Smooth muscle cell (in vitro differentiated cells): ENCODE data around the gene USH1C. TPM values are rescaled to one million over a fixed set of nuclear protein-coding genes. Genes with fewer than 3 reads are reported as not detected.

Experiments
- DNase-seq: peaks from one replicate; lab custom pipeline; 2025; ENCODE audit not compliant: unreplicated experiment; lab: John Stamatoyannopoulos, UW
- H2AFZ ChIP-seq: fragments of 200-600 bp; sonication (generic); 2 replicates; pipeline ENCODE4 v1.6.0; 2016; ENCODE audit warnings: antibody characterized with exemption, low read depth, mild to moderate bottlenecking
- H3F3A ChIP-seq: fragments of 200-600 bp; sonication (generic); 2 replicates; pipeline ENCODE4 v1.6.0; 2017; ENCODE audit warnings: antibody characterized with exemption, low read depth
- H3K27ac ChIP-seq: fragments of 200-600 bp; sonication (generic); 2 replicates; pipeline ENCODE4 v1.5.1; 2016; ENCODE audit warnings: low read depth, mild to moderate bottlenecking
- H3K27me3 ChIP-seq: fragments of 200-600 bp; sonication (generic); 2 replicates; pipeline ENCODE4 v1.6.1; 2016; ENCODE audit warnings: low read depth, mild to moderate bottlenecking
- H3K36me3 ChIP-seq: fragments of 200-600 bp; sonication (generic); 2 replicates; pipeline ENCODE4 v1.5.1; 2016; ENCODE audit warnings: low read depth
- H3K4me1 ChIP-seq: fragments of 200-600 bp; sonication (generic); 2 replicates; pipeline ENCODE4 v1.5.1; 2016; ENCODE audit warnings: low read depth
- H3K4me2 ChIP-seq: fragments of 200-600 bp; sonication (generic); 2 replicates; pipeline ENCODE4 v1.6.0; 2016; ENCODE audit warnings: mild to moderate bottlenecking
- H3K4me3 ChIP-seq: fragments of 200-600 bp; sonication (generic); 2 replicates; pipeline ENCODE4 v1.5.1; 2016; ENCODE audit warnings: mild to moderate bottlenecking
- H3K79me2 ChIP-seq: fragments of 200-600 bp; sonication (generic); 2 replicates; pipeline ENCODE4 v1.6.0; 2016; ENCODE audit warnings: low read depth, mild to moderate bottlenecking
- H3K9ac ChIP-seq: fragments of 200-600 bp; sonication (generic); 2 replicates; pipeline ENCODE4 v1.6.0; 2016; ENCODE audit warnings: low read depth
- H3K9me3 ChIP-seq: fragments of 200-600 bp; sonication (generic); replicated peaks from 2 replicates; pipeline ENCODE4 v1.5.1; 2016; ENCODE audit warnings: low read depth
- H4K20me1 ChIP-seq: fragments of 200-600 bp; sonication (generic); 2 replicates; pipeline ENCODE4 v1.6.0; 2016; ENCODE audit warnings: low read depth
- WGBS: methylation state at CpG from one replicate; pipeline ENCODE4 v1.1.7; 2016; ENCODE audit warnings: low lambda C conversion rate; 5-methylcytosine and 5-hydroxymethylcytosine counted together
- polyA plus RNA-seq: library from polyadenylated mRNA; unstranded; fragments of >200 nt; fragmentation: Nextera tagmentation; extraction: Ambion mirVana; gene quantifications from 2 replicates; pipeline ENCODE4 v1.2.1, GENCODE V29; 2016
- total RNA-seq: library from RNA; depleted of rRNA; stranded (reverse); fragments of >200 nt; gene quantifications from 2 replicates; pipeline ENCODE4 v1.2.3, GENCODE V29; 2014
- TF ChIP-seq, protein P1 (sequence below): fragments of 200-600 bp; sonication (generic); IDR thresholded peaks from 2 replicates; pipeline ENCODE4 v1.5.1; 2017; ENCODE audit warnings: borderline replicate concordance, mild to moderate bottlenecking, antibody characterized with exemption; ENCODE audit not compliant: insufficient read depth, poor library complexity, severe bottlenecking

The USH1C gene
- total and polyA plus RNA-seq, 2 experiments from 2014 or later, result not detected

DNA sequence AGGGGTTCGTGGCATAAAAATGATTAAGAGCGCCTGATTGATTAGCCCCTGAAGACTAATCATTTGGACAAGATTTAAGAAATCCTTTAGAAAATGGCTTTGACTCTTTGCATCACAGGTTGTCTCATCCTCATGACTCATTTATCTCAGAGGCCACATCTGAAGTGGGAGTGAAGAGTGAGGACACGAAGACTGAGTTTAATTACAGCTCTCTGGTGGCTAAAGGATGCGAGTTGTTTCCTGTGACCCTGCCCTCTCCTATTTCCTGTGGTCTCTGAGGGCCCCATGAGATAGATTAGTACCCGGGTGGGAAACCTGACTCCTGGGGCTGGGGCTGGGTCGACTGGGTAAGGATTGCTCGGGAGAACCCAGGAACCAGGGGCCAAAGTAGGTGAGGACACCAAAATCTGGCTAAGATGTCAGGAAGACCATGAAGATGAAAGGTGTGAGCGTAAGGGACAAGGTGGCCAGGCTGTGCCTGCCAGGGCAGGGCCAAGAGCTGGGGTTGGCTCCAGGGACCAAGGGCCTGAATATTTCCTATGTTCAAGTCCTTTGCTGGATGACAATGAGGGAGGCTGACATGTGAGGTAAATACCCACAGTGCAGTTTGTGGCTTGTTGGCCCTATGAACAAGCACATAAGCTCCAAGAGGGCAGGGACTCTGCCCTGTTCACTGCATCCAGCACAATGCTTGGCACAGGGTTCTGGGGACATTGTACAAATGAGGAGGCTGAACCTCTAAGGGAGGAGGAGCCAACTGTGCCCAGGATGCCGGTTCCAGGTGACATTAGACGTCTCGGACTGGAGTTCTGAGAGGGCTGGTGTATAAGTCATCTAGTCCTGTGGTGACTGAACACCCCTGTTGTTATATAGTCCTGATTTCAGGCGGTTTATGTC lies 6.5 kb upstream of the USH1C start:
- H3K4me2 ChIP-seq, result no peak overlapping the region
- no peak overlapping the region for H3K4me3 ChIP-seq
- H3F3A ChIP-seq, result no peaks in the 10 kb centered on the region
- DNase-seq, result no peak
- H3K4me1 ChIP-seq, result no peaks in the 10 kb centered on the region
- H2AFZ ChIP-seq, result no peak overlapping the region
- H4K20me1 ChIP-seq, result no peaks in the 10 kb centered on the region
- TF ChIP-seq, protein P1, sequence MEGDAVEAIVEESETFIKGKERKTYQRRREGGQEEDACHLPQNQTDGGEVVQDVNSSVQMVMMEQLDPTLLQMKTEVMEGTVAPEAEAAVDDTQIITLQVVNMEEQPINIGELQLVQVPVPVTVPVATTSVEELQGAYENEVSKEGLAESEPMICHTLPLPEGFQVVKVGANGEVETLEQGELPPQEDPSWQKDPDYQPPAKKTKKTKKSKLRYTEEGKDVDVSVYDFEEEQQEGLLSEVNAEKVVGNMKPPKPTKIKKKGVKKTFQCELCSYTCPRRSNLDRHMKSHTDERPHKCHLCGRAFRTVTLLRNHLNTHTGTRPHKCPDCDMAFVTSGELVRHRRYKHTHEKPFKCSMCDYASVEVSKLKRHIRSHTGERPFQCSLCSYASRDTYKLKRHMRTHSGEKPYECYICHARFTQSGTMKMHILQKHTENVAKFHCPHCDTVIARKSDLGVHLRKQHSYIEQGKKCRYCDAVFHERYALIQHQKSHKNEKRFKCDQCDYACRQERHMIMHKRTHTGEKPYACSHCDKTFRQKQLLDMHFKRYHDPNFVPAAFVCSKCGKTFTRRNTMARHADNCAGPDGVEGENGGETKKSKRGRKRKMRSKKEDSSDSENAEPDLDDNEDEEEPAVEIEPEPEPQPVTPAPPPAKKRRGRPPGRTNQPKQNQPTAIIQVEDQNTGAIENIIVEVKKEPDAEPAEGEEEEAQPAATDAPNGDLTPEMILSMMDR, result no peak
- H3K9me3 ChIP-seq, result no peaks in the 10 kb centered on the region
- H3K27ac ChIP-seq, result no peak overlapping the region
- 66% methylated on average over 12 of the region's 12 CpGs for WGBS
- no peak overlapping the region for H3K9ac ChIP-seq
- no peaks in the 10 kb centered on the region for H3K36me3 ChIP-seq
- H3K79me2 ChIP-seq, result no peaks in the 10 kb centered on the region
- H3K27me3 ChIP-seq, result peaks cover 33% of the 10 kb centered on the region

DNA sequence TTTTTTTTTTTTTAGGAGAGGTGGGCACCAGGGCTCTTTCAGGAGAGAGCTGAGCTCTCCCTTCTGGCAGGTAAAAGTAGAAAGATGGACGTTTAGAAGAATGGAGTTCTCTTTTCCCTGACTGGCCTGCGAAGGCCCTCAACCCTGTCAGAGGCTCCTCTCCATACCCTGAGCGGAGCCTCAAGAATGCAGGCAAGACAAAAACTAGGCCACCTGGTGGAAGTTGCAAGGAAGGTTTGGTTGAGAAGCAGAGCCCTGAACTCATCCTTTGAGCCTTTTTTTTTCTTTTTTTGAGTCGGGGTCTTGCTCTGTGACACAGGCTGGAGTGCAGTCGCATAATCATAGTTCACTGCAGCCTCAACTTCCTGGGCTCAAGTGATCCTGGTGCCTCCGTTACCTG lies 4.2 kb upstream of the USH1C start:
- WGBS, result 58% methylated on average over 6 of the region's 6 CpGs
- Histone ChIP-seq H3K27me3 (peaks cover 43% of the 10 kb centered on the region), H3K4me2 (no peak overlapping the region), H4K20me1 (no peaks in the 10 kb centered on the region), H3K9me3 (no peaks in the 10 kb centered on the region), H3K4me3 (no peak overlapping the region), H3K9ac (no peak overlapping the region), H3F3A (no peaks in the 10 kb centered on the region), H3K36me3 (no peaks in the 10 kb centered on the region), H2AFZ (no peak overlapping the region), H3K4me1 (no peaks in the 10 kb centered on the region), H3K79me2 (no peaks in the 10 kb centered on the region), H3K27ac (no peak overlapping the region)
- DNase-seq, result no peak
- TF ChIP-seq, protein P1, result peak; percentile 3

DNA sequence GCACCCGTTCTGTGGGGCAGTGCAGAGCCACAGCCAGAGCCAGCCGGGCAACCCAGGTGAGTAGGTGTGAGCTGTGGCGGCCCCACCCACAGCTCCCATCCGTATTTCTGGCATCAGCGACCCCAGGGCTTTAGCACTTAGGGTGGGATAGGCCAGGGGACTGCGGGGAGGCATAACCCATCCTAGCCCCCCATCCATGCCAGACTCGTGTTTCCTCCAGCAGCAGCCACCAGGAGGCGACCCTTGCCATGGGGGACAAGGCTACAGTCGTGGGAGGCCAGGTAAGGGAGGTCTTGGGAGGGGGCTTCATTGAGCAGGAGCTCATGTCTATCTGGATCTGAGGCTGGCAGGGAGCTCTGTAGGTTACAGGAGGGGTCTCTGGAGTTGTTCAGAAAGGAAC lies 3.7 kb upstream of the USH1C start:
- TF ChIP-seq, protein P1, result no peak

DNA sequence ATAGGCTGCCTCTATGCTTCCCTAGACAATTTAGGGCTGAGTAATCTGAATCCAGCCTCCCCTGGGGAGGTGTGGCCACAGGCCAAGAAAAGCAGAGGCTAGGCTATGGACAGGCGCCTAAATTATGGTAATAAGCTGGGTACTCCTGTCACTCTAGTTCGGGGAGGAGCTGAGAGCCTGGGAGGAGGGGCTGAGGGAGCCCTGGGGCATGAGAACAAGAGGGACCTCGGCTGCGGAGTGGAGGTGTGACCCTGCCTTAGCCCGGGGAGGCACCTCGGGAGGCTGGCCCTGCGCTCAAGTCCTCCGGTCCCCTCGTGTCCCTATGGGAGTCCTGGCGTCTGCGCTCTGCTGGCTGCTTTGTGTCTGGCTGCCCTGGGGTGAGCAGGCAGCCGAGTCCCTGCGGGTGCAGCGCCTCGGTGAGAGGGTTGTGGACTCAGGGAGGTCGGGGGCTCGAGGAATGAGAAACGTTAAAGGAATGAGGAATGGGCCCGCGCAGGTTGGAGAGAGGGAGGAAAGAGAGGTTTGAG lies 2.9 kb upstream of the USH1C start, which contains the start of gene OTOG:
Gene OTOG, plus strand, starts transcription at position 209 of the 527 bp plus-strand sequence. Its CDS starts 114 bp downstream, at position 323.
- no peak for DNase-seq
- Histone ChIP-seq H3K9me3 (no peaks in the 10 kb centered on the region), H3K27ac (no peak within 1 kb of the TSS), H3K4me2 (no peak within 1 kb of the TSS), H3F3A (no peaks in the 10 kb centered on the region), H3K36me3 (no peaks in the 10 kb centered on the region), H3K27me3 (peaks cover 56% of the 10 kb centered on the region), H3K9ac (no peak within 1 kb of the TSS), H3K4me3 (no peak within 1 kb of the TSS), H3K4me1 (no peaks in the 10 kb centered on the region), H3K79me2 (no peaks in the 10 kb centered on the region), H2AFZ (no peak within 1 kb of the TSS), H4K20me1 (no peaks in the 10 kb centered on the region)
- TF ChIP-seq, protein P1, result no peak
- WGBS, result 11% methylated on average over 20 of the region's 20 CpGs

More for the DNA sequence above, 3.7 kb upstream of the USH1C start:
- 59% methylated on average over 9 of the region's 9 CpGs for WGBS
- no peaks in the 10 kb centered on the region for H4K20me1 ChIP-seq
- no peak overlapping the region for H3K27ac ChIP-seq
- H3K4me2 ChIP-seq, result no peak overlapping the region
- no peak overlapping the region for H2AFZ ChIP-seq
- peaks cover 48% of the 10 kb centered on the region for H3K27me3 ChIP-seq
- H3K4me3 ChIP-seq, result no peak overlapping the region
- no peak overlapping the region for H3K9ac ChIP-seq
- no peaks in the 10 kb centered on the region for H3F3A ChIP-seq
- DNase-seq, result no peak
- H3K79me2 ChIP-seq, result no peaks in the 10 kb centered on the region
- H3K4me1 ChIP-seq, result no peaks in the 10 kb centered on the region
- H3K9me3 ChIP-seq, result no peaks in the 10 kb centered on the region
- H3K36me3 ChIP-seq, result no peaks in the 10 kb centered on the region
